Measurements from ENCODE around the gene CCL20.

The CCL20 gene

DNA sequence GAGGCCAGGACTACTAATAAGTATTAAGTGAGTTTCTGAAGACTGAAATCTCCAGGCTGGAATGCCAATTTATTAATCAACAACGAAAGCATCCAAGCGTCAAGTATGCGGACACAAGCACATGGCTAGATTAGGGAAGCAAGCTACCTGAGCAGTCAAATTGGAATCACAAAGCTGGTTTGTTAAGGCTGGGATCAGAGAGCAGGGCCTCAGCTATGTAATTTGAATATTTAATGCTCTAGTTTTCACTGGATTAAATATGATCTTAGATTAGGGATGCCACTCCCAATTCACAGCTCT, 5.7 kb downstream of the CCL20 start:
- TF ChIP-seq FOXP2 (optimal IDR thresholded peaks at IDR 0.05; ENCODE audit: borderline replicate concordance, extremely low read depth, extremely low read length, insufficient read depth), result no peak
- no peak for TF ChIP-seq POLR2AphosphoS5 (IDR thresholded peaks at IDR 0.05; ENCODE audit: low read depth, low read length)
- no peak for TF ChIP-seq SIN3A (IDR thresholded peaks at IDR 0.05; ENCODE audit: borderline replicate concordance, insufficient read depth, low read length)
- no peak for TF ChIP-seq TAF1 (IDR thresholded peaks at IDR 0.05; ENCODE audit: borderline replicate concordance, insufficient read depth, low read length)

GRCh38 chr2:227821043-227821942, 7.7 kb downstream of the CCL20 start:
- TF ChIP-seq, protein P1, sequence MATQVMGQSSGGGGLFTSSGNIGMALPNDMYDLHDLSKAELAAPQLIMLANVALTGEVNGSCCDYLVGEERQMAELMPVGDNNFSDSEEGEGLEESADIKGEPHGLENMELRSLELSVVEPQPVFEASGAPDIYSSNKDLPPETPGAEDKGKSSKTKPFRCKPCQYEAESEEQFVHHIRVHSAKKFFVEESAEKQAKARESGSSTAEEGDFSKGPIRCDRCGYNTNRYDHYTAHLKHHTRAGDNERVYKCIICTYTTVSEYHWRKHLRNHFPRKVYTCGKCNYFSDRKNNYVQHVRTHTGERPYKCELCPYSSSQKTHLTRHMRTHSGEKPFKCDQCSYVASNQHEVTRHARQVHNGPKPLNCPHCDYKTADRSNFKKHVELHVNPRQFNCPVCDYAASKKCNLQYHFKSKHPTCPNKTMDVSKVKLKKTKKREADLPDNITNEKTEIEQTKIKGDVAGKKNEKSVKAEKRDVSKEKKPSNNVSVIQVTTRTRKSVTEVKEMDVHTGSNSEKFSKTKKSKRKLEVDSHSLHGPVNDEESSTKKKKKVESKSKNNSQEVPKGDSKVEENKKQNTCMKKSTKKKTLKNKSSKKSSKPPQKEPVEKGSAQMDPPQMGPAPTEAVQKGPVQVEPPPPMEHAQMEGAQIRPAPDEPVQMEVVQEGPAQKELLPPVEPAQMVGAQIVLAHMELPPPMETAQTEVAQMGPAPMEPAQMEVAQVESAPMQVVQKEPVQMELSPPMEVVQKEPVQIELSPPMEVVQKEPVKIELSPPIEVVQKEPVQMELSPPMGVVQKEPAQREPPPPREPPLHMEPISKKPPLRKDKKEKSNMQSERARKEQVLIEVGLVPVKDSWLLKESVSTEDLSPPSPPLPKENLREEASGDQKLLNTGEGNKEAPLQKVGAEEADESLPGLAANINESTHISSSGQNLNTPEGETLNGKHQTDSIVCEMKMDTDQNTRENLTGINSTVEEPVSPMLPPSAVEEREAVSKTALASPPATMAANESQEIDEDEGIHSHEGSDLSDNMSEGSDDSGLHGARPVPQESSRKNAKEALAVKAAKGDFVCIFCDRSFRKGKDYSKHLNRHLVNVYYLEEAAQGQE (IDR thresholded peaks at IDR 0.05; ENCODE audit: insufficient read depth in 1 of 2, low read depth in 2 of 2, low read length in 2 of 2), result no peak
- TF ChIP-seq POLR2AphosphoS5 (IDR thresholded peaks at IDR 0.05; ENCODE audit: low read depth, low read length) (no peak), TAF1 (IDR thresholded peaks at IDR 0.05; ENCODE audit: borderline replicate concordance, insufficient read depth, low read length) (no peak), FOXP2 (optimal IDR thresholded peaks at IDR 0.05; ENCODE audit: borderline replicate concordance, extremely low read depth, extremely low read length, insufficient read depth) (no peak), SIN3A (IDR thresholded peaks at IDR 0.05; ENCODE audit: borderline replicate concordance, insufficient read depth, low read length) (no peak)

DNA sequence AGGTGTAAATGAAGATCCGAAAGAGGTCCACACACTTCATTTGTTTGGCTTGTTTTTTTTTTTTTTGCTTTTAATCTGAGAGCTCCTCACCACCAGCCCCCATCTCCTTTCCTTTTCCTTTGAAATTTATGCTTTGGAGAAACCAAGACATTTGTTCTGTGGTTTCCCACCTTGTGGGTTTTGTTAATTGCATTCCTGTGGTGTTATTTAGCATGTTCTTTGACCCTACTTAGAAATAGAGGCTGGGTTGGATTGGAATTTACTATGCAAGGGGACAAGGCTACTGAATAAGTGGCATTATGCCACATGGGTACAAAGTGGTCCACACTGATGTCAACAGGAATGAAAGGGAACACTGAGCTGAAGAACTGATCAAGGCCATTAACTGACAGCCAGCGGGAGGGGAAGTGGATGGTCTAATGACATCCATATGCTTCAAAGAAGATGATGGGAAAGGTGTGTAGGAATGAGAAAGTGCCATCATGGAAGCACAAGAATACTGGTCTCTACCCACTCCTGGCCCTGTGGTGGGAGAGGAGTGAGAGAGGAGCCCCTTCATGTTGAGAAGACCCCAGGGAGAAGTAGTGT, 8.9 kb downstream of the CCL20 start:
- TF ChIP-seq, protein P1 (IDR thresholded peaks at IDR 0.05; ENCODE audit: insufficient read depth in 1 of 2, low read depth in 2 of 2, low read length in 2 of 2), result no peak
- no peak for TF ChIP-seq POLR2AphosphoS5 (IDR thresholded peaks at IDR 0.05; ENCODE audit: low read depth, low read length)
- no peak for TF ChIP-seq SIN3A (IDR thresholded peaks at IDR 0.05; ENCODE audit: borderline replicate concordance, insufficient read depth, low read length)
- no peak for TF ChIP-seq TAF1 (IDR thresholded peaks at IDR 0.05; ENCODE audit: borderline replicate concordance, insufficient read depth, low read length)
- no peak for TF ChIP-seq FOXP2 (optimal IDR thresholded peaks at IDR 0.05; ENCODE audit: borderline replicate concordance, extremely low read depth, extremely low read length, insufficient read depth)

DNA sequence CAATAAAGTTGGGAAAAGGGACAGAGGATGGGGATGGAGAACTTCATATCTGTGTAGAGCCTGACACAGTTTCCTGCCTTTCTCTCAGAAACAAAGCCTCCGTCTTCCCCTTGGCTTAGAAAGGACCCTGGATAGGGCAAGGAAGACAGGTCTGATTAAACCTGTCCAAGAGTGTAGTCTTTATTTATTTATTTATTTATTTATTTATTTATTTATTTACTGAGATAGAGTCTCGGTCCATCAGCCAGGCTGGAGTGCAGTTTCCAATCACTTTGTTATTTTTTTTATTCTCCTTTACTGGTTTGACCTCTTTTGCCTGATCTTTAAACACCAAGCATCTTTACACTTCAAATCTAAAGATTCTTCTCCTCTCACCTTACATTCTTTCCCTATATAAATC, 10.3 kb downstream of the CCL20 start:
- TF ChIP-seq POLR2AphosphoS5 (IDR thresholded peaks at IDR 0.05; ENCODE audit: low read depth, low read length) (no peak), TAF1 (IDR thresholded peaks at IDR 0.05; ENCODE audit: borderline replicate concordance, insufficient read depth, low read length) (no peak), SIN3A (IDR thresholded peaks at IDR 0.05; ENCODE audit: borderline replicate concordance, insufficient read depth, low read length) (no peak), FOXP2 (optimal IDR thresholded peaks at IDR 0.05; ENCODE audit: borderline replicate concordance, extremely low read depth, extremely low read length, insufficient read depth) (no peak)
- TF ChIP-seq, protein P1 (IDR thresholded peaks at IDR 0.05; ENCODE audit: insufficient read depth in 1 of 2, low read depth in 2 of 2, low read length in 2 of 2), result no peak

- TF ChIP-seq POLR2AphosphoS5 (IDR thresholded peaks at IDR 0.05; ENCODE audit: low read depth, low read length) (no peak), TAF1 (IDR thresholded peaks at IDR 0.05; ENCODE audit: borderline replicate concordance, insufficient read depth, low read length) (no peak), SIN3A (IDR thresholded peaks at IDR 0.05; ENCODE audit: borderline replicate concordance, insufficient read depth, low read length) (no peak), FOXP2 (optimal IDR thresholded peaks at IDR 0.05; ENCODE audit: borderline replicate concordance, extremely low read depth, extremely low read length, insufficient read depth) (no peak)
- TF ChIP-seq, protein P1 (IDR thresholded peaks at IDR 0.05; ENCODE audit: insufficient read depth in 1 of 2, low read depth in 2 of 2, low read length in 2 of 2), result no peak
Measured at GRCh38 chr2:227824711-227825110, 11.1 kb downstream of the CCL20 start.

All from PFSK-1 (cell line).